A549 treated with AZD9567 at 1 μM for 4 hours (cell line): Measurements from ENCODE around the gene PCDH19. TPM values are rescaled to one million over a fixed set of nuclear protein-coding genes. Genes with fewer than 3 reads are reported as not detected.

ENCODE experiments used
- total RNA-seq: library from RNA; stranded (reverse); fragments of 200-300 nt; extraction: Qiagen RNA extraction; gene quantifications from 5 replicates; pipeline ENCODE4 v1.2.3, GENCODE V29; 2022; ENCODE audit not compliant: insufficient read depth

PCDH19 gene, protein sequence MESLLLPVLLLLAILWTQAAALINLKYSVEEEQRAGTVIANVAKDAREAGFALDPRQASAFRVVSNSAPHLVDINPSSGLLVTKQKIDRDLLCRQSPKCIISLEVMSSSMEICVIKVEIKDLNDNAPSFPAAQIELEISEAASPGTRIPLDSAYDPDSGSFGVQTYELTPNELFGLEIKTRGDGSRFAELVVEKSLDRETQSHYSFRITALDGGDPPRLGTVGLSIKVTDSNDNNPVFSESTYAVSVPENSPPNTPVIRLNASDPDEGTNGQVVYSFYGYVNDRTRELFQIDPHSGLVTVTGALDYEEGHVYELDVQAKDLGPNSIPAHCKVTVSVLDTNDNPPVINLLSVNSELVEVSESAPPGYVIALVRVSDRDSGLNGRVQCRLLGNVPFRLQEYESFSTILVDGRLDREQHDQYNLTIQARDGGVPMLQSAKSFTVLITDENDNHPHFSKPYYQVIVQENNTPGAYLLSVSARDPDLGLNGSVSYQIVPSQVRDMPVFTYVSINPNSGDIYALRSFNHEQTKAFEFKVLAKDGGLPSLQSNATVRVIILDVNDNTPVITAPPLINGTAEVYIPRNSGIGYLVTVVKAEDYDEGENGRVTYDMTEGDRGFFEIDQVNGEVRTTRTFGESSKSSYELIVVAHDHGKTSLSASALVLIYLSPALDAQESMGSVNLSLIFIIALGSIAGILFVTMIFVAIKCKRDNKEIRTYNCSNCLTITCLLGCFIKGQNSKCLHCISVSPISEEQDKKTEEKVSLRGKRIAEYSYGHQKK (N-terminal part only)
- 0.03 to 0.05 TPM (median 0.05 TPM) in 4 of 5 replicates, not detected in the other for total RNA-seq

DNA sequence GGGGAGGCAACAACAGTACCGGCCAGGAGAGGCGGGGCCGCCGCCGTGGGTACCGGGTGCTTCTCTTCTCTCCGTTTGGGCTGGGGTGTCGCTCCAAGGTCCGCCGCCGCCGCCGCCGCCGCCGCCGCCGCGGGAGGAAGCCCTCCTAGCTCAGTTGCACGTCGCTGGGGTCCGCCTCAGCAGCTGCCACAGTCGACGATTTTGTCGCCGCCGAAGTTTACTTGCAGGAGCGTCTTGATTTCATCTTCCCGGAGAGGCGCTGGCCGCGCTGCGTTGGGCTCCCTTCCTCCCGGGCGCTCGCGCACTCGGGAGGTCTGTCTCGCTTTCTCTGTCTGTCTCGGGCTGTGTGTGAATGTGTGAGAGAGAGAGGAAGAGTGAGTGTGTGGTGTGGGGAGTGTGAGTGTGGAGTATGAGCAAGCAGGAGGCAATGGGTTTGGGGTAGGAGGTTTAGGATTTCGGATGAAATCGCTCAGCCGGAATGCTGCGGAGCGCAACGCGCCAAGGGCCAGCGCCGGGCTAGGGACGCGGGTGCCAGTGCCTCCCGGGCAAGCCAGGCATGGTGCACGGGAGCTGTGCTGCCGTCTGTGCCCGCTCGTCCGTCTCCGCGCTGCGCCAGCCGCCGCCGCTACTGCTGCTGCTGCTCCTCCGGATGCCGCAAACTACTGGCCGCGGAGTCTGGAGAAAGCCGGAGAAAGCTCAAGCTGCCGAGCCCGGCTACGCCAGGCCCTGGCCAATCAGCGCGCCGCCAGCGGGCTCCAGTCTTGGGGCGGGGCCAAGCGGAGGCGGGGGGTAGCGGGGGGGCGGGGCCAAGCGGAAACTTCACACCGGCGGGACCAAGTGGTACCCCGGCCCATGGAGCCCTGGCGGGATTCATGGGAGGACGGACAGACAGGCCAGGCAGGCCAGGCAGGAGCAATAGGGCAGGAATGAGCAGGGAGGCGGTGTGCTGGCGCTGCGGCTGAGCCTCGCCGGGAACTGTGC is at the start of gene PCDH19:
Gene PCDH19, minus strand, starts transcription at position 664 of the 981 bp plus-strand sequence. CDS start 1,676 bp downstream, outside the sequence.

Other genes with a start within 250 kb of the PCDH19 start
- not detected in 5 replicates for gene TNMD, start 174.7 kb upstream of the PCDH19 start, total RNA-seq
- gene TSPAN6, start 226.5 kb upstream of the PCDH19 start, total RNA-seq = 35.7 to 41.7 TPM (median 38.4 TPM) in 5 replicates
- gene SRPX2, start 233.9 kb upstream of the PCDH19 start, total RNA-seq = 2.4 to 3.1 TPM (median 3.0 TPM) in 5 replicates